M059J (cell line): ENCODE data around the gene APOA5. TPM values are rescaled to one million over a fixed set of nuclear protein-coding genes. Genes with fewer than 3 reads are reported as not detected.
A peak's percentile ranks its signal among the peaks of the same experiment; 100 is the strongest.

Experiments
- DNase-seq: peaks from one replicate; pipeline ENCODE4 v3.0.0-alpha.2; 2012; ENCODE audit warnings: low read depth
- total RNA-seq: library from RNA; depleted of rRNA; stranded (reverse); fragments of >200 nt; shearing (Covaris generic); gene quantifications from 2 replicates; pipeline ENCODE4 v1.2.3, GENCODE V29; 2014

APOA5 gene
- total RNA-seq, 1 experiment from 2014 or later = not detected

GRCh38 chr11:116797816-116798215 is 6.1 kb upstream of the APOA5 start:
- DNase-seq = no peak

GRCh38 chr11:116796548-116796947 is 4.9 kb upstream of the APOA5 start:
- DNase-seq = no peak

- DNase-seq = no peak
Measured at GRCh38 chr11:116794851-116795250, 3.2 kb upstream of the APOA5 start.

GRCh38 chr11:116793772-116794097 is 2.1 kb upstream of the APOA5 start:
- DNase-seq = peak; percentile 25

- DNase-seq = peak; percentile 85
Measured at GRCh38 chr11:116792869-116793771, 1.4 kb upstream of the APOA5 start.

- no peak for DNase-seq
Measured at GRCh38 chr11:116792144-116792868, 627 bp upstream of the APOA5 start.

GRCh38 chr11:116791002-116791812 is 472 bp downstream of the APOA5 start:
- DNase-seq = peak; percentile 41

GRCh38 chr11:116790167-116791001 is 1.3 kb downstream of the APOA5 start:
- DNase-seq = no peak

- DNase-seq = no peak
Measured at GRCh38 chr11:116788975-116789374, 2.7 kb downstream of the APOA5 start.

- no peak for DNase-seq
Measured at GRCh38 chr11:116788534-116788933, 3.1 kb downstream of the APOA5 start.

- peak; percentile 75 for DNase-seq
Measured at GRCh38 chr11:116787786-116788486, 3.7 kb downstream of the APOA5 start, which contains the start of gene ZPR1. ZPR1 (minus strand) TSS chr11:116788023; CDS start chr11:116787990, 33 bp downstream.

- DNase-seq = no peak
Measured at GRCh38 chr11:116787436-116787785, 4.3 kb downstream of the APOA5 start.

- no peak for DNase-seq
Measured at GRCh38 chr11:116786966-116787365, 4.7 kb downstream of the APOA5 start.

GRCh38 chr11:116786326-116786725 is 5.4 kb downstream of the APOA5 start:
- no peak for DNase-seq

- peak; percentile 82 for DNase-seq
Measured at GRCh38 chr11:116782728-116783127, 9.0 kb downstream of the APOA5 start.

- no peak for DNase-seq
Measured at GRCh38 chr11:116778556-116778955, 13.1 kb downstream of the APOA5 start.

- no peak for DNase-seq
Measured at GRCh38 chr11:116777056-116777455, 14.6 kb downstream of the APOA5 start.

- no peak for DNase-seq
Measured at GRCh38 chr11:116776522-116776984, 15.1 kb downstream of the APOA5 start.

- DNase-seq = no peak
Measured at GRCh38 chr11:116775975-116776374, 15.7 kb downstream of the APOA5 start.

- DNase-seq = no peak
Measured at GRCh38 chr11:116774661-116775060, 17.0 kb downstream of the APOA5 start.
